Measurements from ENCODE around the gene GALNTL6. TPM values are rescaled to one million over a fixed set of nuclear protein-coding genes. Genes with fewer than 3 reads are reported as not detected.
A peak's percentile ranks its signal among the peaks of the same experiment; 100 is the strongest.

Gene GALNTL6
- total and polyA plus RNA-seq, 9 of the 15 experiments (the other 6 are each of a cell fraction or from before 2014, with no cell fraction given) = 0.18 to 0.50 (median 0.29) TPM

DNA sequence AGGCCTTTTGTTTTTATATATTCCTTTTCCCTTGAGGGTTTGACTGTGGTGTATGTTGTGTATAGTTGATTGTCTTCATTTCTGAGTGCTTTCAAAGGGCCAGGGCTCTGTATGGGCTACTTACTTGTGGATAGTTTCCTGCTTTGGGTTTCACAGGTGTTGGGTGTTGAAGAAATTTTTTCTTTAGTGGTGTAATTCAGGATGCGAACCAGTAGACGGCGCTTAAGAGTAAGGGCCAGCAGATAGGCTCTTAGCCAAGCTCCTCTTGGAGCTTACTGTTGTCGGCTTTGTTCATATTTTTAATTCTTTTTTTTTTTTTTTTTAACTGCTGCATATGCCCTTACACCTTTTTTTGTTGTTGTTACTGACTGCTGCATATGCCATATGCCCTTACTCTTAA lies 1079.1 kb downstream of the GALNTL6 start (continued):
- no peak for TF ChIP-seq KLF1 (tag; IDR thresholded peaks at IDR 0.05)
- no peak for TF ChIP-seq ESRRB (CRISPR knock-in tag; IDR thresholded peaks at IDR 0.05; ENCODE audit: borderline replicate concordance)
- TF ChIP-seq KAT7 (CRISPR knock-in tag; IDR thresholded peaks at IDR 0.05; ENCODE audit: borderline replicate concordance) = no peak
- no peak for TF ChIP-seq EHMT2 (IDR thresholded peaks at IDR 0.05)
- peak; percentile 8 to 60; a peak in 2 of 4 replicates for TF ChIP-seq RAD21 (CRISPR knock-in tag; conservative IDR thresholded peaks at IDR 0.05 in 1 of 2, IDR thresholded peaks at IDR 0.05 in 1 of 2)
- TF ChIP-seq SP1 (CRISPR knock-in tag; IDR thresholded peaks at IDR 0.05) = no peak
- no peak for TF ChIP-seq STAT5A (IDR thresholded peaks at IDR 0.05; ENCODE audit: borderline replicate concordance, low read length)
- no peak for TF ChIP-seq EGR1 (conservative IDR thresholded peaks at IDR 0.05)
- no peak for TF ChIP-seq ZNF764 (CRISPR knock-in tag; IDR thresholded peaks at IDR 0.05; ENCODE audit: low read depth)
- TF ChIP-seq SRSF7 (optimal IDR thresholded peaks at IDR 0.05; ENCODE audit: low read depth, low read length) = no peak
- no peak for TF ChIP-seq CBX3 (IDR thresholded peaks at IDR 0.05; ENCODE audit: borderline replicate concordance in 1 of 2, low read length in 2 of 2)
- TF ChIP-seq, protein P1, sequence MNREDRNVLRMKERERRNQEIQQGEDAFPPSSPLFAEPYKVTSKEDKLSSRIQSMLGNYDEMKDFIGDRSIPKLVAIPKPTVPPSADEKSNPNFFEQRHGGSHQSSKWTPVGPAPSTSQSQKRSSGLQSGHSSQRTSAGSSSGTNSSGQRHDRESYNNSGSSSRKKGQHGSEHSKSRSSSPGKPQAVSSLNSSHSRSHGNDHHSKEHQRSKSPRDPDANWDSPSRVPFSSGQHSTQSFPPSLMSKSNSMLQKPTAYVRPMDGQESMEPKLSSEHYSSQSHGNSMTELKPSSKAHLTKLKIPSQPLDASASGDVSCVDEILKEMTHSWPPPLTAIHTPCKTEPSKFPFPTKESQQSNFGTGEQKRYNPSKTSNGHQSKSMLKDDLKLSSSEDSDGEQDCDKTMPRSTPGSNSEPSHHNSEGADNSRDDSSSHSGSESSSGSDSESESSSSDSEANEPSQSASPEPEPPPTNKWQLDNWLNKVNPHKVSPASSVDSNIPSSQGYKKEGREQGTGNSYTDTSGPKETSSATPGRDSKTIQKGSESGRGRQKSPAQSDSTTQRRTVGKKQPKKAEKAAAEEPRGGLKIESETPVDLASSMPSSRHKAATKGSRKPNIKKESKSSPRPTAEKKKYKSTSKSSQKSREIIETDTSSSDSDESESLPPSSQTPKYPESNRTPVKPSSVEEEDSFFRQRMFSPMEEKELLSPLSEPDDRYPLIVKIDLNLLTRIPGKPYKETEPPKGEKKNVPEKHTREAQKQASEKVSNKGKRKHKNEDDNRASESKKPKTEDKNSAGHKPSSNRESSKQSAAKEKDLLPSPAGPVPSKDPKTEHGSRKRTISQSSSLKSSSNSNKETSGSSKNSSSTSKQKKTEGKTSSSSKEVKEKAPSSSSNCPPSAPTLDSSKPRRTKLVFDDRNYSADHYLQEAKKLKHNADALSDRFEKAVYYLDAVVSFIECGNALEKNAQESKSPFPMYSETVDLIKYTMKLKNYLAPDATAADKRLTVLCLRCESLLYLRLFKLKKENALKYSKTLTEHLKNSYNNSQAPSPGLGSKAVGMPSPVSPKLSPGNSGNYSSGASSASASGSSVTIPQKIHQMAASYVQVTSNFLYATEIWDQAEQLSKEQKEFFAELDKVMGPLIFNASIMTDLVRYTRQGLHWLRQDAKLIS (CRISPR knock-in tag; IDR thresholded peaks at IDR 0.05) = no peak
- TF ChIP-seq NBN (IDR thresholded peaks at IDR 0.05; ENCODE audit: low read depth) = no peak

Data from K562 (cell line).